Natural killer cell (primary cell): ENCODE results near the gene SLC40A1. TPM values are rescaled to one million over a fixed set of nuclear protein-coding genes. Genes with fewer than 3 reads are reported as not detected.

Experiments
- ATAC-seq, 3 donors: fragments of 150-1000 bp in 2 of 3; fragments of 200-7000 bp in 1 of 3; cut with Tn5 transposase; 1 replicate in 1 of 3; 2 replicates in 2 of 3; pipeline ENCODE4 v1.10.0; 2021; ENCODE audit warnings: mild to moderate bottlenecking in 2 of 3, moderate library complexity in 2 of 3
- DNase-seq, 2 donors: peaks; one replicate each; pipeline versions ENCODE4 v3.0.0 to v3.0.0-alpha.2; 2013 to 2021; ENCODE audit warnings: mixed read lengths in 1 of 2
- H3K27ac ChIP-seq: one replicate; pipeline ENCODE4 v1.5.1; 2013; ENCODE audit warnings: mild to moderate bottlenecking, low read length
- H3K27me3 ChIP-seq: one replicate; pipeline ENCODE4 v1.6.1; 2013; ENCODE audit warnings: low read length; ENCODE audit not compliant: control insufficient read depth, insufficient read depth
- H3K36me3 ChIP-seq: one replicate; pipeline ENCODE4 v1.6.1; 2013; ENCODE audit warnings: low read length; ENCODE audit not compliant: control insufficient read depth, insufficient read depth
- H3K4me1 ChIP-seq: one replicate; pipeline ENCODE4 v1.6.1; 2013; ENCODE audit warnings: low read length; ENCODE audit not compliant: control insufficient read depth, insufficient read depth
- H3K4me3 ChIP-seq: one replicate; pipeline ENCODE4 v1.5.1; 2013; ENCODE audit warnings: low read length
- H3K9me3 ChIP-seq: one replicate; pipeline ENCODE4 v1.6.1; 2013; ENCODE audit warnings: low read length; ENCODE audit not compliant: control insufficient read depth, insufficient read depth
- H3K27ac Mint-ChIP-seq, 2 donors: one replicate each; pipeline ENCODE4 v1.8.0; 2022; ENCODE audit warnings: mild to moderate bottlenecking in 2 of 2, mixed read lengths in 2 of 2, moderate library complexity in 1 of 2
- H3K27me3 Mint-ChIP-seq, 2 donors: one replicate each; pipeline ENCODE4 v1.8.0; 2022; ENCODE audit warnings: low read depth in 2 of 2, mixed read lengths in 2 of 2
- H3K36me3 Mint-ChIP-seq: one replicate; pipeline ENCODE4 v1.8.0; 2022; ENCODE audit warnings: mixed read lengths
- H3K4me1 Mint-ChIP-seq, 2 donors: one replicate each; pipeline ENCODE4 v1.8.0; 2022; ENCODE audit warnings: mixed read lengths in 2 of 2
- H3K4me3 Mint-ChIP-seq: one replicate; pipeline ENCODE4 v1.8.0; 2022; ENCODE audit warnings: mild to moderate bottlenecking, moderate library complexity, mixed read lengths
- H3K9me3 Mint-ChIP-seq, 2 donors: one replicate each; pipeline ENCODE4 v1.8.0; 2022; ENCODE audit warnings: mixed read lengths in 2 of 2
- CTCF ChIP-seq: fragments of 200-600 bp; IDR thresholded peaks from one replicate; pipeline ENCODE4 v1.8.0; 2022; ENCODE audit warnings: antibody characterized with exemption
- WGBS: methylation state at CpG from one replicate; pipeline ENCODE4 v1.1.7; 2013; ENCODE audit warnings: missing lambda C conversion rate; ENCODE audit not compliant: insufficient coverage; 5-methylcytosine and 5-hydroxymethylcytosine counted together
- intact Hi-C: fragments of 100-400 bp; cut with micrococcal nuclease; formaldehyde crosslinking; loops from one replicate; pipeline ENCODE4 v1.14.2; 2022
- total RNA-seq, 4 donors: library from RNA; stranded (reverse); fragments of 120-200 nt in 1 of 4; gene quantifications; one replicate each; pipeline versions ENCODE4 v1.2.3 to v1.2.4, GENCODE V29; 2013 to 2022

SLC40A1 gene
- total RNA-seq, 3 donors from 2014 or later (not counting 1 experiment from before 2014, with no cell fraction given): 1.8 to 5.2 (median 4.4) TPM

- Mint-ChIP-seq H3K4me1 (no peaks in the 10 kb centered on the region), H3K4me3 (no peak overlapping the region), H3K27me3 (peaks cover 0 to 4% of the 10 kb centered on the region in 2 donors), H3K36me3 (no peaks in the 10 kb centered on the region), H3K9me3 (no peaks in the 10 kb centered on the region), H3K27ac (no peak overlapping the region)
- no peak for DNase-seq
- intact Hi-C loops: no loop called here
- ATAC-seq: no peak
- WGBS: 0% methylated on average over 1 of the region's 2 CpGs
- TF ChIP-seq CTCF: no peak
- H3K9me3 ChIP-seq: no peaks in the 10 kb centered on the region
- H3K36me3 ChIP-seq: no peaks in the 10 kb centered on the region
- no peak overlapping the region for H3K27ac ChIP-seq
- no peaks in the 10 kb centered on the region for H3K27me3 ChIP-seq
- H3K4me3 ChIP-seq: no peak overlapping the region
- H3K4me1 ChIP-seq: no peaks in the 10 kb centered on the region
Observed at GRCh38 chr2:189548666-189549448, 31.7 kb downstream of the SLC40A1 start.

GRCh38 chr2:189545418-189545817 lies 35.2 kb downstream of the SLC40A1 start:
- H3K36me3 Mint-ChIP-seq: no peaks in the 10 kb centered on the region
- DNase-seq: no peak
- Histone ChIP-seq H3K36me3 (no peaks in the 10 kb centered on the region), H3K4me3 (no peak overlapping the region), H3K4me1 (no peaks in the 10 kb centered on the region), H3K27ac (no peak overlapping the region), H3K27me3 (no peaks in the 10 kb centered on the region), H3K9me3 (no peaks in the 10 kb centered on the region)
- no peak overlapping the region for H3K27ac Mint-ChIP-seq
- no peak overlapping the region for H3K4me3 Mint-ChIP-seq
- TF ChIP-seq CTCF: no peak
- no CpG with 5 or more reads among the region's 1 CpG for WGBS
- intact Hi-C loops: no loop called here
- H3K9me3 Mint-ChIP-seq: no peaks in the 10 kb centered on the region
- no peak for ATAC-seq
- peaks cover 0 to 2% of the 10 kb centered on the region in 2 donors for H3K27me3 Mint-ChIP-seq
- no peaks in the 10 kb centered on the region for H3K4me1 Mint-ChIP-seq

- H3K4me3 ChIP-seq: no peak overlapping the region
- H3K9me3 Mint-ChIP-seq: no peaks in the 10 kb centered on the region
- H3K27me3 ChIP-seq: no peaks in the 10 kb centered on the region
- intact Hi-C loops: no loop called here
- no peaks in the 10 kb centered on the region for H3K9me3 ChIP-seq
- no peak overlapping the region for H3K27ac Mint-ChIP-seq
- H3K4me3 Mint-ChIP-seq: no peak overlapping the region
- WGBS: 96% methylated on average over 4 of the region's 5 CpGs
- no peak for ATAC-seq
- H3K36me3 Mint-ChIP-seq: no peaks in the 10 kb centered on the region
- H3K27me3 Mint-ChIP-seq: peaks cover 0 to 2% of the 10 kb centered on the region in 2 donors
- TF ChIP-seq CTCF: no peak
- H3K36me3 ChIP-seq: no peaks in the 10 kb centered on the region
- no peak overlapping the region for H3K27ac ChIP-seq
- no peaks in the 10 kb centered on the region for H3K4me1 ChIP-seq
- DNase-seq: no peak
- no peaks in the 10 kb centered on the region for H3K4me1 Mint-ChIP-seq
Observed at GRCh38 chr2:189544318-189545042, 36.1 kb downstream of the SLC40A1 start.
